HG02970 (cell line): ENCODE data around the gene LRRFIP2.
"Not testable (repeated sequence)": the region's sequence is repeated elsewhere in the genome, so short reads cannot be mapped to it uniquely, and the experiment has no call there.

Experiments
- ATAC-seq: cut with Tn5 transposase; IDR thresholded peaks from one replicate; pipeline ENCODE4 v1.9.1; 2021; ENCODE audit warnings: mild to moderate bottlenecking, moderate library complexity, moderate number of reproducible peaks; ENCODE audit not compliant: unreplicated experiment, low FRiP score

Gene LRRFIP2

DNA sequence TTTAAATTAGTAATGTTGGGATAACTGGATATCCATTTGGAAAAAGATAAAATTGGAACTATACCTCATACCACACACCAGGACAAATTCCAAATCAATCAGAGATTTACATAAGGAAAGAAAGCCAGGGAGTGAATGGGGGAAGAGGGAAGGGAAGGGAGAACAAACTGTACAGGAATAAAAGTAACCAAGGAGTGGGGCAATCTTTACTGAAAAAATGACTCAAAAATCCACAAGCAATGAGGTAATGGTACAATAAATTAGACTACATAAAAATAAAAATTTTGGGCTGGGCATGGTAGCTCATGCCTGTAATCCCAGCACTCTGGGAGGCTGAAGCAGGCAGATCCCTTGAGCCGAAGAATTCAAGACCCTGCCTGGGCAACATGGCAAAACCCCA lies 98.4 kb downstream of the LRRFIP2 start:
- ATAC-seq: no peak

DNA sequence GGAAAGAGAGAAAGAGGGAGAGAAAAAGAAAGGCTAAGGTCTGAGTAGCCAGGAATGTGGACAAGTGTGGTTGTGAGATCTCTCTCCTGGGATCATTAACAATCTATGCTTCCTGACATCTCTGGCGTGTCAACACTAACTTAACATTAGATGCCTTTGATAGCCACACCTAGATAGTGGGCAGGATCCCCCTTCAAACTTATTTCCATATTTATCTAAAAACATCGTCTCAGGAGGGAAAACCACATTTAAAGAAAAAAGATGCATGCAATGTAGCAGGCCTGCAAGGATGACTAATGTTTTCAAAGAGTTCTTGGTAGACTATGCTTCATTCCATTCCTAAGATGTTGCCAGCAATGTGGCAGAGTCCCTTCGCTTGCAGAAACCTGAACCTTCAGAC lies 100.2 kb downstream of the LRRFIP2 start:
- ATAC-seq: no peak

DNA sequence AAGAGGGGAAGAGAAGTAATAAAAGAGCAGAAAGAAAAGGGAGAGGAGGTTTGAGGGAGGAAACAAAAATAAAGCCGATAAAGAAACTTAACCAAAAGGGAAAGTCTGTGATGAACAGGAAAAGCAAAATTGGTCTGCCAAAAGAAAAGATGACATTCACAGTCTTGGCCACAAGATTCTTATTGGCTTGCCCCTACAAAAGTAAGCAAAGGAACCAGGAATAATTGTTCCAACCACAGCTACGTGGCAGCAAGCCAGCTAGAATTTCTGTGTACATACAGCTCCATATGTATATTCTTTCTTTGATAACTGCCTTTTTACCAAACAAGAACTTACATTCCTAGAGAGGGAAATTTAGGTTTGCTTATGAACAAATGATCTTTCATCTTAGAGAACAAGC lies 101.5 kb downstream of the LRRFIP2 start:
- ATAC-seq: no peak

DNA sequence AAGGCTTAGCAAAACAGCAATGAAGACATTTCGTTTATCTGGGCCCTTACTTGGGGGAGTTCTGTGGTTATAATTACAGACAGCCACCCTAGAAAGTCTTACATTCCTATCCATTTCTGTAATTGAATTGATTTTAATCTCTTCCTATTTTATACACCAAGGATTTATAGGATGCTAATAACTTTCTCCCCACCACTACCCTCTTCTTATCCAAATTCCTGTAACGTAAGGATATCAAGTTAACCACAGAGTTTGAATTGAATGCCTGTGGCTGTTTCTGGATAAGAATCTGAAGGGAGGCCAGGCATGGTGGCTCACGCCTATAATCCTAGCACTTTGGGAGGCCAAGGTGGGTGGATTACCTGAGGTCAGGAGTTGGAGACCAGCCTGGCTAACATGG lies 102.5 kb downstream of the LRRFIP2 start:
- no peak for ATAC-seq

DNA sequence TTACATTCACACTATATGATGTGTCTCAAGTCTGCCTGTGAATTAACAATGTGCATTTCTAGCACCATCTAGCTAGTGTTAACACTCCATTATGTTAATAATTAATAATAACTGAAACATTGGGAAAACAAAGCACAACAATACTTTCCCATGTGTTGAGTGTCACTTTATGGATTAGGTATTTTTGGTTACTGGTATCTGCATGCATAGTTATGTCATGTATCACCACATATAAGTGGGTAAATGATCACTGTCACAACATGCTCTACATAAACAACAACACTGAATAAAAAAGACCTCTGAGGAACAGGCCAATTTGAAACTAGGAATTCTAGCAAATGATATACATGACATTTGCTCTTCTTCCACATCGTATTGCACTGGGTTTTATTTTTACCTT lies 106.4 kb downstream of the LRRFIP2 start:
- ATAC-seq: no peak

DNA sequence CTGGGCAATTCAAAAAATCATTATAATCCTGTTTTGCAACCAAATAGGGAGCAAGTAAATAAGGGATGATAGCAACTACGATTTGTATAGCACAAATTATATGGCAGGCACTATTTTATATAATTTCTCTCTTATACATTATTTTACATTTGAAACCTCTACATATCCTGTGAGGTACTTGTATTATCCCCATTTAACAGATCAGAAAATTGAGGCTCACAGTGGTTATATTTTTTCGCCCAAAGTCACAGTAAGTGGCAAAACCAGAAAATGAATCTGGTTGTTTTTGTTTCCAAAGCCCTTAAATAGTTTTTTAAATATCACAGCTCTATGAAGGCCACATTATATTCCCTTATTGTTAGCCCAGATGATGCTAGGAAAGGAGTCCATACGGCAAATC lies 106.8 kb downstream of the LRRFIP2 start:
- ATAC-seq: no peak

DNA sequence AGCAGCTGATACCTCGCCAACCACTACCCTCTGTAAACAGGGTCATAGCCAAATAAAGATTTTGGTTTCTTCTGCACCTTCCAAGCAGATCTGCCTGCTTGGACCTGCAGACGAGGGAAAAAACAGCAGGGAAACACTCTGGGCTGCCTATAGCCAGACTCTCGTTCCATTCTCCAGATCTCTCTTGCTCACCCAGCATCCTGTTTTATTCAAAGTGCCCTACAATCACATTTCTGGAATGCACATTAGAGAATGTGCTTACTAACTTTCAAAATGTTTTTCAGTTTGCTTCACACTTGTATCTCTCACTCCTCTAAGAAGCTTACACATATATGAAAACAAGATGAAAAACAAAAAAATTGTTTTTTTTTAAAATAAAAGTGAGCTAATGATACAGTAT lies 109.6 kb downstream of the LRRFIP2 start:
- ATAC-seq: no peak

DNA sequence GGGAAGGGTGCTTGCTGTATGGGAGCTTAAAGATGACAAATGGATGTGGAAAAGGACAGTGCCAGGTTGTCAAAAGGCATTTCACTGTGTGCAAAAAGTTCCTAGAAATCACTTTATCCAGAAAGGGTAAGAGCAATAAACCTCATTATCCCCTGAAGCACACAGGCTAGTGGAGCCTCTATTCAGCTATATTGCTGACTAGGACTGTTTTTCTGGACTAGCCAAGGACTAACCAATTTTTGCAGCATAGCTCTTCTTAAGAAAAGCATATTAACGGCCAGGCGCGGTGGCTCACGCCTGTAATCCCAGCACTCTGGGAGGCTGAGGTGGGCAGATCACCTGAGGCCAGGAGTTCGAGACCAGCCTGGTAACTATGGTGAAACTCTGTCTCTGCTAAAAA lies 116.3 kb downstream of the LRRFIP2 start:
- no peak for ATAC-seq

DNA sequence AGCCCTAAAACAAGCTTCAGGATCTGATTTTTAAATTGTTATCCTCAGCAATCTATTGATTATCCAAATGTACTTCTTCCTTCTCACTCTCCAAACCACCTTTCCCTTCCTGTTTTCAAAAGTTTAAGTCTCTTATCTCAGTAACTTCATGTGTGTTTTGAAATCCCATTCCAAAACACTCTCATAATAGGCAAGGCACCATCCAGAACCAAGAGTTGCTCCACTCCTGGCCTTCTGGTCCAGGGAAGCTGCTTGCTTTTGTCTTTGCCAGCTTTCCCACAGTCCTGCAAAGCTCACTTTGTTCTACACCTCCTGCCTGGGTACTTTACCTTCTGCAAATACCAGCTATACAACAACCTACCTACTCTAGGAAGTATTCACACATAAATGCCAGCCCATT lies 117.6 kb downstream of the LRRFIP2 start:
- ATAC-seq: no peak

DNA sequence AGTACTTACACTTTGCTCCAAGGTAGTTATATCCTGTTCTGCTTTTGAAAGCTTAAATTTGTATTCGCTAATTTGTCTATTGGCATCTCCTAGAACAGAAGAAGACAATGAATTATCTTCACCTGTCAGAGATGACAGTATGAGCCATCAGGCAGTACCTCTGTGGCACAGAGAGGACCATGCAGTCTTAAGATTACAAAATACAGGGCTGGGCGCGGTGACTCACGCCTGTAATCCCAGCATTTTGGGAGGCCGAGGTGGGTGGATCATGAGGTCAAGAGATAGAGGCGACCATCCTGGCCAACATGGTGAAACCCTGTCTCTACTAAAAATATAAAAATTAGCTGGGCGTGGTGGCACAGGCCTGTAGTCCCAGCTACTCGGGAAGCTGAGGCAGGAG lies 119.3 kb downstream of the LRRFIP2 start:
- not testable (repeated sequence) for ATAC-seq

DNA sequence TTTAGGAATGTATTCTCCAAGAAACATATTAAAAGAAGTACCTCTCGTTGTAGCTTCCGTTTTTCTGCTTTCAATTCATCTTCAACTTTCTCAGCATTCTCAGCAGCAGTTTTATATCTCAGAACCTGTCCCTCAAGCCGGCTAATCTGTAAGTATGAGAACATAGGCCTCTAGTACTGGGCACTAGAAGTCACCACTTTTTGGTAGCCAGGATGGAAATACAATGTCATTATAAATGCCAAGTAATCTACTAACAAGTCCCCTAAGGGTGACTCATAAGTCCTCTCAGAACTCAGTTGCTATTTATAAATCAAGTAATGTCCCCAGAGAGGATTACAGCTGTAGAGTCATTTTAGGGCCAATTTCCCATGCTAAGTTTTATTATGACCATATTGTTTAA lies 120.0 kb downstream of the LRRFIP2 start:
- peak; percentile 62 for ATAC-seq

DNA sequence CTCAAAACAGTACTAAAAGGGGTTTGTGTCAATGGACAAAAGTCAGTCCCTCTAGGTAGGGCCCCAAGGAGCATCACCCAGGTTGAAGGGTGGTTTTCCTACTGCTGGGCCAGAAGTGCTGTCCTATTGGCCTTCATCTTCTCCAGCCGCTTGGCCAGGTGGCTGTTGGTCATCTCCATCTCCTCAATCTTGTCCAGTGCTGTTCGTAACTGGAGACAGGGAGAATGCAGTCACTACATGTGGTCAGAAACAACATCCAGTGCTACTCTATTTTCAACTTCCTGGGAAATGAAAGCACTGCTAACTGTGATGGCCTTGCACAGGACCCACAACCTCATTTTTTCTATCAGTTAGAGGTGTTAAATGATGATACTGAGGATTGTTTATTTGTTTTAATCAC lies 120.6 kb downstream of the LRRFIP2 start:
- no peak for ATAC-seq

DNA sequence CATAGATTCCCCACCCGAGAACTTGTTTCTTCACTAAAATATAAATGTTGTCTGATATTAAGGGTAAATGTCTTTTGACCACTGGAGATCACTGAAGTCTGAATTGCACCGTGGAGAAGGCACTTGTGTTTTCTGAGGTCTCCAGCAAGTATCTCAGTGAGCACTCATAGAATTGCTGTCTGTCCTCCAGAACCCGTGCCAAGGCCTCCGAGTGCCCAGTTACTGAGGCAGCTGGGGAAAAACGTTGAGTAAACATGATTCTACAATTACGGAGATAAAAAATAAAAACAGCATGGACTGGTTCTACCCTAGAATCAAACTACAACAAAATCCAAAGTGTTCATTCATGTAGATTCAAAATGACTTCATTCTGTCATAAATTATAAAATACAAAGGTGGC lies 121.0 kb downstream of the LRRFIP2 start:
- ATAC-seq: no peak

DNA sequence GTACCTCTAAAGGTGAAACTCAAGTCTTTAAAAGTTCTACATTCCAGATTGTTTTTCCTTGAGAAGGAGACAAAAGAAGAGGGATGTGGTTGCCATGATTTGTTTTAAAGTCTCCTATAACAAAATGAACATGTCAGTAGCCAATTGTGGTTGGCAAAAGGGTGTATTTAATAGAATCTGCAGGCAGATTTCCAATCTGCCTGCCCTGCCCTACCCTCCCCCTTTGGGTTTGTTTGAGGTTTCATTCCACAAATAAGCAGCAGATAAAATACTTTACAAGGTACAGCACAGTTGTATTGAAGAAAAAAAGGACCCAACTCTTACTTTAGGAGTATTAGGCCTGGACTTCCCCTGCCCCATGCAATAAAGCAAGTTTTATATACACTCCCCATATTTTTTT lies 121.5 kb downstream of the LRRFIP2 start:
- ATAC-seq: no peak

DNA sequence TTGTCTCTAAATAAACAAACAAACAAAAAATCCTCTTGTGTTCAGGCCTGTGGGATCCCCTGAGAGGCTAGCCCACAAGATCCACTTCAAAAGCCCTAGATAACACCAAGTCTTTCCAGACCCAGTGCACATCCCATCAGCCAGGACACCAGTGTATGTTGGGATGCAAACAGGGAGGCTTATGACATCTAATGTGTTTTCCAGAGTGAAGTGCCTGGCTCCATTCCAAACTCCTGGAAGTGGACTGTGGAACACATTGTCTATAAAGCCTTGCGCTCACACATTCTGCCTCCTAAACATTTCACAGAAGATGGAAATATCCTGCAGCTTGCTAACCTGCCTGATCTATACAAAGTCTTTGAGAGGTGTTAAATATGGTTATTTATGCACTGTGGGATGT lies 124.1 kb downstream of the LRRFIP2 start:
- no peak for ATAC-seq

DNA sequence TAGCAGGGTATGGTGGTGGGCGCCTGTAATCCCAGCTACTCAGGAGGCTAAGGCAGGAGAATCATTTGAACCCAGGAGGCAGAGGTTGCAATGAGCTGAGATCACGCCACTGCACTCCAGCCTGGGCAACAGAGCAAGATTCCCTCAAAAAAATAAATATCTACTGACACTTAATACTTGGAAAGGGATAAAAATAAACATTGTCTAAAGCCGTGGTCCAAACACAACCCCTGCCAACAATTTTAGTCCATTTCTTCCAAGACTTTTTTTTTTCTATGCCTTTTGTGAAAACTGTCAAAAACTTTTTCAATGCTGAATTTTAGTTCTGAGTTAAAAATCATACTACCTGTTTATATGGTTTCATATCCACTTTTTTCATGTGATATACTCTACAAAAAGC lies 131.7 kb downstream of the LRRFIP2 start:
- not testable (repeated sequence) for ATAC-seq

DNA sequence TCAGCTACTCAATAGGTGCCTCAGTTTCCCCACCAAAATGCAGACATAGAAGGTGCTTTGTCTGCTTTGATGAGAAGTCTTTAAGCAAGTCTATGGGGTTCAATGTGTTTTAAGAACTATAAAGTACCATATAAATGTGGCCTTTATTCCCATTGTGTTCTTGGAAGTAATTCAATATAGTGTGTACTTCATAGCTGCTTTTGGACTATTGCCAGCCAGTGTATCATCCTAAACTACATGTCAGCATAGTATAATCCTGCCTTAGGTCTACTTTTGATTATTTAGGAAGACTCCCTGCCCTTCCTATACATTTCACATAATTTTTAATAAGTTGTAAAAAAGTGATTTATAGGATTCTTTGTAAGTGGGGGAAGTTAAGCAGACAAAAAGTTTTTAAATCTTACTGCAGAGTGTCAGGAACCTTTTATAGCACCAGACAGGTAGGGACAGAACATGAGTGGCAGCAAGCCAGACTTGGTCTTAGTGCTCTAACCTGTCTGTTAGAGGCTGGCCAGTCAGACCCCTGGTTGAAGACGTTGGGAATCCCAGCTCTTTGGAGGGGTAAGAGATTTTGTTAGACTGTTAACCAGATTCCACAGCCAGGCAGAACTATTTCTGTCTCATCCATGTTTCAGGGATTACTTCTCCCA lies 132.7 kb downstream of the LRRFIP2 start:
- ATAC-seq: no peak

DNA sequence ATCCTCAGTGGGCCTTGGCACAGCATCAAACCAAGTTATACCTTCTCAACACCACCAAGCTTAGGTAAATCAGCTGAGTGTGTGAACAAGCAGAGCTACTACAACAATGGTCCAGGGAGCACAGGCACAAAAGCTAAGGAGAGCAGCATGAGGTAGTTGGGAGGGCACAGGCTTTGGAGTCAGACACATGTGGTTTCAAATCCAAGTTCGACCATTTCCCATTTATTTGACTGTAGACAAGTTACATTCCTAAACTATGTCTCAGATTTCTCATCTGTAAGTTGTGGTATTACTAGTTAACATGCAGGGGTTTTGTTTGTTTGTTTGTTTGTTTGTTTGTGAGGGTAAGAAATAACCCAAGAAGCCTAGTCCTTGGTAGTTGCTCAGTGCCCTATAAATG lies 134.2 kb downstream of the LRRFIP2 start:
- no peak for ATAC-seq

DNA sequence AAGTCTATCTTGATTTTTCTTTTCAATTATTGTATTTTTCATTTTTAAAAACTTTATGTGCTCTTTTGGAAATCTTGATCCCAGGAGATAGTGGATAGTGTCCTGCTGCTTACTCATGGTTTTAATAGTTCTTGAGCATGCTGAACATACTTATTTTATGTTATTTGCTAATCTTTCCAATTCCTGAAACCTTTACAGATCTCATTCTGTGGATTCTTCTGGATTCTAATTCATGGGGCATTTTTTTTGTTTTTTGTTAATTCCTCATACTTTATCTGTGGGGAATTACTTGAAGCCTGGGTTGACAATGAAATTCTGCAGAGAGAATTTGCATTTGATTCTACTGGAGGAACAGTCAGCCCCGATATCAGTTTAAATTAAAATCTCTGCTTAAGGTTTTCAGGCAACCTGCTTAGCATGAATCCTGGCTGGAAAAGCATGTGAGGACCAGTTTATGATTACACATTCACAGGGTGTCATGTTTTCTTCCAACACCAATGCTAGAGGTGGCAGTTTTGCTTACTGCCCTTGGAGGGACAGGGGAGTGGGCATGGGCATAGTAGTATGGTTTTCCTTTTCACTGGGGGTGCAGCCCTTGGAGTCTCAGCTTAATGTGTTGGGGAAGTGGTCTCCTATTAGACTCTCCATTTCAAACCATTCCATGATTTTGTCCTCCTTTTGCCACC lies 135.1 kb downstream of the LRRFIP2 start:
- no peak for ATAC-seq

DNA sequence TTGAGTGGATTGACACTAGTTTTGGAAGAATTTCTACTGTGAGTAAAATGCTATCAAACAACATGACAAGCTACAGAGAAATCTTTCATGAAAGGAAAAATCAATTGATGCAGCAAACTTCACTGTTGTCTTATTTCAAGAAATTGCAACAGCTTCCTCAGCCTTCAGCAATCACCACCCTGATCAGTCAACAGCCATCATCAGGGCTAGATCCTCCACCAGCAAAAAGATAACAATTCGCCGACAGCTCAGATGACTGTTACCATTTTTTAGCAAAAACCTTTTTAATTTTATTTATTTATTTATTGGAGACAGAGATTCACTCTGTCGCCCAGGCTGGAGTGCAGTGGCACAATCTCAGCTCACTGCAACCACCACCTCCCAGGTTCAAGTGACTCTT lies 137.0 kb downstream of the LRRFIP2 start:
- ATAC-seq: no peak

DNA sequence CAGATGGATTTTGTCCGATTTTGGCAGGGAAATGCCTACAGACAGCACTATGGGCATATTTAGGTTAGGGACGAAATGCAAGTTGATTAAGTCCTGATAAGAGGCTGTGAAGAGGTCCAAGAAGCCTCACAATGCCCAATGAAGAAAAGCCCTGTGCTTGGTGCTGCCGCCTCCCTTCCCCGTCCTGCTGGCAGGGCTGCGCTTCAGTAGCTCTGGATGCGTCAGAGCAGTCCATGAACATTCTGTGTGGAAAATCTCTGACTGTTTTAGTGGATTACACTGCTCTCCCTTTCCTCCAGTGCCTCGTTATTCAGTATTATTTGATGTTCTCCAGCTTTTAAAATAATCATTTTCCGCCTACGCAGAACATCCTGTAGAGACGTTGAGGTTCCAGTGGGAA lies 141.4 kb downstream of the LRRFIP2 start:
- no peak for ATAC-seq

DNA sequence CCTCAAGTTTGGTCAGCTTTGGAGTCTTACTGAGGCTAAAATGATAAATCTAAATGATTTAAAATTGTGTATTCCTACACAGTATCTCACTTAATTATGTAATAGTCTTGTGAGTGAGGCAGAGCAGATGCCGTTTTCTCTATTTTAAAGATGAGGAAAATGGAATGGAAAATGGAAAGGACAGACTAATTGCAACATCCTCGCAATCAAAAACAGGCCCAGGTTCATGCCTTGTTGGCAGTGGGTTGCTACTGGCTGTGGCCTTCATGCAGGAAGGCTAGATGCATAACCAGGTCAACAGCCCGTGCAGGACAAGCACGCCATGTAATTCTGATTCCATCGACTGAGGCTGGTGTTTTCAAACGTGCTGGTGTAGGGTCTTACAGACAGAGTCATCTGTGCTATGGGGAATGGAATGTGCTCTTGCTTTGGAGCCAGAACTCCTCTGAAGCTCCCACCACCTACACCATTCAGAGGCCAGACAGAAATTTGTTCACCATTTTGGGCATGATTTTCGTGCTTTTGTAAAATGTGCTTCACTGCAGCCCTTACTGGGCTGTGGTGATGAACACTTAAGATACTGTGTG lies 143.2 kb downstream of the LRRFIP2 start:
- no peak for ATAC-seq
